Measurements from ENCODE around the gene HIF3A.

Gene HIF3A

DNA sequence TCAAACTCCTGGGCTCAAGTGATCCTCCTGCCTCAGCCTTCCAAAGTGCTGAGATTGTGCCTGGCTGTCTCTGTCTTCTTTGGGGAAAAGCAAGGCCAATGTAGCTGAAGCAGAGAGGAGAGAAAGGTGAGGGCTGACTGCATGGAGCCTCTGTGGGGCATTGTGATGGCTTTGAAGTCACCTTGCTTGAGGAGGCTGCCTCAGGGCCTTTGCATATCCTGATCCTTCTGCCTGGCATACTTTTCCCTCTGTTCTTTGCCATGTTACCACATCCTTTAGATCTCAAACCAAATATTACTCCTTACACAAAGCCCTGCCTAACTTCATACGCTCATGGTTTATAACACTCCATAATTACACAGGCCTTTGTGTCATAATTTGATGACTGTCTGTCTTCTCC is 40.6 kb downstream of the HIF3A start:
- no peak for TF ChIP-seq TAF1 (IDR thresholded peaks at IDR 0.05; ENCODE audit: borderline replicate concordance, insufficient read depth, low read length)
- no peak for TF ChIP-seq POLR2AphosphoS5 (IDR thresholded peaks at IDR 0.05; ENCODE audit: low read depth, low read length)
- no peak for TF ChIP-seq FOXP2 (optimal IDR thresholded peaks at IDR 0.05; ENCODE audit: borderline replicate concordance, extremely low read depth, extremely low read length, insufficient read depth)

DNA sequence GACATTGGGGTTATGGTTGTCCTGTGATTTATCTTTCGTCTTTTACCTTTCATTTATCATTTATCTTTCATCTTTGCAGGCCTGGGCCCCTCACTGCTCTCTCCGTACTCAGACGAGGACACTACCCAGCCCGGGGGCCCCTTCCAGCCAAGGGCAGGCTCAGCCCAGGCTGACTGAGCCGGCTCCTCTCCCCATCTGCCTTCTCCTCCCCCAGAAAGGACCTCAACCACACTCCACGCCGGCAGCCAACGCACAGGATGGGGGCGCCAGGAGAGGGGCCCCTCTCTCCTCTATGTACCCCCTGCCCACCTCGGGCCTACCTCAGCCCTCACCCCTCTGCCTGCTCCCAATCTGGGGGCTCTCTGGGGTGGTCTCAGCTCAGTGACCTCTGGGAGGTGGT is 42.6 kb downstream of the HIF3A start:
- TF ChIP-seq SIN3A (IDR thresholded peaks at IDR 0.05; ENCODE audit: borderline replicate concordance, insufficient read depth, low read length) (no peak), POLR2AphosphoS5 (IDR thresholded peaks at IDR 0.05; ENCODE audit: low read depth, low read length) (no peak), FOXP2 (optimal IDR thresholded peaks at IDR 0.05; ENCODE audit: borderline replicate concordance, extremely low read depth, extremely low read length, insufficient read depth) (no peak), TAF1 (IDR thresholded peaks at IDR 0.05; ENCODE audit: borderline replicate concordance, insufficient read depth, low read length) (no peak)
- TF ChIP-seq, protein P1, sequence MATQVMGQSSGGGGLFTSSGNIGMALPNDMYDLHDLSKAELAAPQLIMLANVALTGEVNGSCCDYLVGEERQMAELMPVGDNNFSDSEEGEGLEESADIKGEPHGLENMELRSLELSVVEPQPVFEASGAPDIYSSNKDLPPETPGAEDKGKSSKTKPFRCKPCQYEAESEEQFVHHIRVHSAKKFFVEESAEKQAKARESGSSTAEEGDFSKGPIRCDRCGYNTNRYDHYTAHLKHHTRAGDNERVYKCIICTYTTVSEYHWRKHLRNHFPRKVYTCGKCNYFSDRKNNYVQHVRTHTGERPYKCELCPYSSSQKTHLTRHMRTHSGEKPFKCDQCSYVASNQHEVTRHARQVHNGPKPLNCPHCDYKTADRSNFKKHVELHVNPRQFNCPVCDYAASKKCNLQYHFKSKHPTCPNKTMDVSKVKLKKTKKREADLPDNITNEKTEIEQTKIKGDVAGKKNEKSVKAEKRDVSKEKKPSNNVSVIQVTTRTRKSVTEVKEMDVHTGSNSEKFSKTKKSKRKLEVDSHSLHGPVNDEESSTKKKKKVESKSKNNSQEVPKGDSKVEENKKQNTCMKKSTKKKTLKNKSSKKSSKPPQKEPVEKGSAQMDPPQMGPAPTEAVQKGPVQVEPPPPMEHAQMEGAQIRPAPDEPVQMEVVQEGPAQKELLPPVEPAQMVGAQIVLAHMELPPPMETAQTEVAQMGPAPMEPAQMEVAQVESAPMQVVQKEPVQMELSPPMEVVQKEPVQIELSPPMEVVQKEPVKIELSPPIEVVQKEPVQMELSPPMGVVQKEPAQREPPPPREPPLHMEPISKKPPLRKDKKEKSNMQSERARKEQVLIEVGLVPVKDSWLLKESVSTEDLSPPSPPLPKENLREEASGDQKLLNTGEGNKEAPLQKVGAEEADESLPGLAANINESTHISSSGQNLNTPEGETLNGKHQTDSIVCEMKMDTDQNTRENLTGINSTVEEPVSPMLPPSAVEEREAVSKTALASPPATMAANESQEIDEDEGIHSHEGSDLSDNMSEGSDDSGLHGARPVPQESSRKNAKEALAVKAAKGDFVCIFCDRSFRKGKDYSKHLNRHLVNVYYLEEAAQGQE (IDR thresholded peaks at IDR 0.05; ENCODE audit: insufficient read depth in 1 of 2, low read depth in 2 of 2, low read length in 2 of 2), result no peak

DNA sequence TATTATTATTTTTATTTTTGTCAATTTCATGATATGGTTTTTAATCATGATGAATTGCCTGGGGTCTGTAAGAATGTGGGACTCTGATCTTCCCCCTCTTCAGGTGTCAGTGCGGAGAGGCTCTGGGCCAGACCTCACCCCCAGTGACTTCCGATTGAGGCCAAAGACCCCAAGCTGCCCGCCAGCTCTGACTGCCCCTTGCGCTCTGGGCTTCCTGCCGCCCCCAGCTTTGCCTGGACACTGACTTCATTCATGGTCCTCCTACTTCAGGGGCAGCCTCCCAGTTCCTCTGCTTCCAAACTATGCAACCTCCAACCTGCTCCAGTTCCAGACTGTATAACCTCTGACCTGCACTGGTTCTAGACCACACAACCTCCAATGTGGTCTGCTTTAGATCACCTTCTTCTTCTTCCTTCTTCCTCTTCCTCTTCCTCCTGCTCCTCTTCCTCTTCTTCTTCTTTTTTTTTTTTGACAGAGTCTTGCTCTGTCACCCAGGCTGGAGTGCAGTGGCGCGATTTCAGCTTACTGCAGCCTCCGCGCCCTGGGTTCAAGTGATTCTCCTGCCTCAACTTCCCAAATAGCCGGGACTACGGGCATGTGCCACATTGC is 43.3 kb downstream of the HIF3A start:
- TF ChIP-seq FOXP2 (optimal IDR thresholded peaks at IDR 0.05; ENCODE audit: borderline replicate concordance, extremely low read depth, extremely low read length, insufficient read depth) (no peak), POLR2AphosphoS5 (IDR thresholded peaks at IDR 0.05; ENCODE audit: low read depth, low read length) (no peak), TAF1 (IDR thresholded peaks at IDR 0.05; ENCODE audit: borderline replicate concordance, insufficient read depth, low read length) (no peak), SIN3A (IDR thresholded peaks at IDR 0.05; ENCODE audit: borderline replicate concordance, insufficient read depth, low read length) (no peak)
- TF ChIP-seq, protein P1 (IDR thresholded peaks at IDR 0.05; ENCODE audit: insufficient read depth in 1 of 2, low read depth in 2 of 2, low read length in 2 of 2), result no peak

DNA sequence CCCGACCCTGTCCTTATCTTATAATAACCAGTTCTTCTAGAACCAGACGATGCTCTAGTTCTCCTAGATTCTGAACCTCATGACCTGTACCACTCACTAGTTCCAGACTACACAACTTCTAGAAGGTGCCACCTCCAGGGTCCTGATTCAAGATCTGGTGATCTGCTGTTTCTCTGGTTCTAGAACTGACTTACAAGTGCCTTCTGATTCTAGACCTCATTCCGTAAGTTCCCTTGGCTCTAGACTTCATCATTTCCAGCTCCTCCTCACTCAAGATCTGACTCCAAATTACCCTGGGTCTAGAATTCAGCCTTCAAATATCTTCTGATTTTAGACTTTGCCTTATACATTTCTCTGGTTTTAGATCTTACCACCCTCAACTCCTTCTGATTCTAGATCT is 45.1 kb downstream of the HIF3A start:
- TF ChIP-seq SIN3A (IDR thresholded peaks at IDR 0.05; ENCODE audit: borderline replicate concordance, insufficient read depth, low read length) (no peak), TAF1 (IDR thresholded peaks at IDR 0.05; ENCODE audit: borderline replicate concordance, insufficient read depth, low read length) (no peak), FOXP2 (optimal IDR thresholded peaks at IDR 0.05; ENCODE audit: borderline replicate concordance, extremely low read depth, extremely low read length, insufficient read depth) (no peak), POLR2AphosphoS5 (IDR thresholded peaks at IDR 0.05; ENCODE audit: low read depth, low read length) (no peak)
- TF ChIP-seq, protein P1 (IDR thresholded peaks at IDR 0.05; ENCODE audit: insufficient read depth in 1 of 2, low read depth in 2 of 2, low read length in 2 of 2), result no peak

DNA sequence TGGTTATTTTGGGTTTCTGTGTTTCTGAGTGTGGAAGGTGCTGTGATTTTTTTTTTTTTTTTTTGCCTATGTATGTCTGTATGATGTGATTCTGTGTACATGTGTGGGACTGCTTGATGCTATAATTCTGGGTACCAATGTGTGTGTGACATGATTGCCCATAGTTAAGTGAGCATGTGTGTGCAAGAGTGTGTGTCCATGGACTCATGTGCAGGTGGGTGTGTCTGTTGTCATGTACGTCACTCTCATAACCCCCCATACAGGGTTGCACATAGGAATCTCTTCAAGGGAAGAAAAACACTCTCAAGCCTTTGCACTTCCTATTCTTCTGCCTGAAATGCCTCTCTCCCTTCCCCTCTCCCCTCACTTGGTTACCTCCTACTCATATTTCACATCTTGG is 47.5 kb downstream of the HIF3A start:
- TF ChIP-seq TAF1 (IDR thresholded peaks at IDR 0.05; ENCODE audit: borderline replicate concordance, insufficient read depth, low read length), result no peak
- TF ChIP-seq, protein P1 (IDR thresholded peaks at IDR 0.05; ENCODE audit: insufficient read depth in 1 of 2, low read depth in 2 of 2, low read length in 2 of 2), result no peak
- no peak for TF ChIP-seq SIN3A (IDR thresholded peaks at IDR 0.05; ENCODE audit: borderline replicate concordance, insufficient read depth, low read length)
- no peak for TF ChIP-seq FOXP2 (optimal IDR thresholded peaks at IDR 0.05; ENCODE audit: borderline replicate concordance, extremely low read depth, extremely low read length, insufficient read depth)
- TF ChIP-seq POLR2AphosphoS5 (IDR thresholded peaks at IDR 0.05; ENCODE audit: low read depth, low read length), result no peak
